Colonic mucosa (tissue), 4 donors: Measurements from ENCODE around the gene NKAIN2. TPM values are rescaled to one million over a fixed set of nuclear protein-coding genes. Genes with fewer than 3 reads are reported as not detected.

Experiments
- DNase-seq: peaks from one replicate; pipeline ENCODE4 v3.0.0-alpha.2; 2020
- H3K27ac ChIP-seq: fragments of 200-600 bp; one replicate; pipeline ENCODE4 v1.8.0; 2021
- H3K27me3 ChIP-seq: fragments of 200-600 bp; one replicate; pipeline ENCODE4 v1.8.0; 2021
- H3K36me3 ChIP-seq: fragments of 200-600 bp; one replicate; pipeline ENCODE4 v1.8.0; 2021
- H3K4me1 ChIP-seq: fragments of 200-600 bp; one replicate; pipeline ENCODE4 v1.8.0; 2021; ENCODE audit warnings: mild to moderate bottlenecking
- H3K4me3 ChIP-seq: fragments of 200-600 bp; one replicate; pipeline ENCODE4 v1.8.0; 2021
- H3K9ac ChIP-seq, 2 donors: one replicate each; pipeline ENCODE4 v1.7.0; 2013; ENCODE audit warnings: control low read depth in 2 of 2, low read depth in 2 of 2, low read length in 2 of 2
- H3K9me3 ChIP-seq: fragments of 200-600 bp; one replicate; pipeline ENCODE4 v1.8.0; 2021
- CTCF ChIP-seq: fragments of 200-600 bp; IDR thresholded peaks from one replicate; pipeline ENCODE4 v1.8.0; 2022; ENCODE audit warnings: antibody characterized with exemption, mild to moderate bottlenecking
- intact Hi-C: fragments of 100-400 bp; cut with DNase I; formaldehyde crosslinking; loops from one replicate; pipeline ENCODE4 v1.14.1; 2022
- total RNA-seq, 2 donors: library from RNA; stranded (reverse); fragmentation: NEBNext Ultra II Directional in 1 of 2; extraction: Animal tissue kit (Norgen Biotek cat#: 25700) in 1 of 2; gene quantifications; one replicate each; pipeline ENCODE4 v1.2.1, GENCODE V29; 2021
- donor health status: healthy.
- donor health status: DM: no; HTN: no; CAD: no.
- donor health status: DM: no; HTN: no; CAD: no.

Gene NKAIN2
- total RNA-seq, 2 donors from 2014 or later: 0.21 TPM; not detected in 1

- H3K9ac ChIP-seq: no peak overlapping the region
- no peaks in the 10 kb centered on the region for H3K4me1 ChIP-seq
- no peak for DNase-seq
- intact Hi-C loops: no loop called here
- H3K27ac ChIP-seq: no peak overlapping the region
- H3K27me3 ChIP-seq: no peaks in the 10 kb centered on the region
- TF ChIP-seq CTCF: no peak
- H3K9me3 ChIP-seq: no peaks in the 10 kb centered on the region
- H3K36me3 ChIP-seq: no peaks in the 10 kb centered on the region
- H3K4me3 ChIP-seq: no peak overlapping the region
Measured at GRCh38 chr6:124203812-124204167, 400.1 kb downstream of the NKAIN2 start.

GRCh38 chr6:124205921-124206320 is 402.3 kb downstream of the NKAIN2 start:
- intact Hi-C loops: no loop called here
- no peaks in the 10 kb centered on the region for H3K36me3 ChIP-seq
- H3K4me3 ChIP-seq: no peak overlapping the region
- DNase-seq: no peak
- H3K27ac ChIP-seq: no peak overlapping the region
- no peak overlapping the region for H3K9ac ChIP-seq
- H3K9me3 ChIP-seq: no peaks in the 10 kb centered on the region
- H3K27me3 ChIP-seq: no peaks in the 10 kb centered on the region
- no peak for TF ChIP-seq CTCF
- no peaks in the 10 kb centered on the region for H3K4me1 ChIP-seq

GRCh38 chr6:124223611-124224345 is 420.1 kb downstream of the NKAIN2 start:
- intact Hi-C loops: no loop called here
- no peaks in the 10 kb centered on the region for H3K36me3 ChIP-seq
- H3K9me3 ChIP-seq: no peaks in the 10 kb centered on the region
- TF ChIP-seq CTCF: no peak
- H3K4me3 ChIP-seq: no peak overlapping the region
- no peak overlapping the region for H3K27ac ChIP-seq
- H3K9ac ChIP-seq: no peak overlapping the region
- H3K27me3 ChIP-seq: no peaks in the 10 kb centered on the region
- DNase-seq: no peak
- no peaks in the 10 kb centered on the region for H3K4me1 ChIP-seq

- Histone ChIP-seq H3K4me3 (no peak overlapping the region), H3K9ac (no peak overlapping the region), H3K36me3 (no peaks in the 10 kb centered on the region), H3K27ac (no peak overlapping the region), H3K27me3 (no peaks in the 10 kb centered on the region), H3K9me3 (no peaks in the 10 kb centered on the region), H3K4me1 (no peaks in the 10 kb centered on the region)
- intact Hi-C loops: no loop called here
- no peak for DNase-seq
- TF ChIP-seq CTCF: no peak
Measured at GRCh38 chr6:124226396-124226795, 422.7 kb downstream of the NKAIN2 start.

- H3K36me3 ChIP-seq: no peaks in the 10 kb centered on the region
- intact Hi-C loops: no loop called here
- no peak for TF ChIP-seq CTCF
- H3K9ac ChIP-seq: no peak overlapping the region
- DNase-seq: no peak
- no peaks in the 10 kb centered on the region for H3K27me3 ChIP-seq
- no peaks in the 10 kb centered on the region for H3K9me3 ChIP-seq
- H3K4me3 ChIP-seq: no peak overlapping the region
- no peak overlapping the region for H3K27ac ChIP-seq
- H3K4me1 ChIP-seq: no peaks in the 10 kb centered on the region
Measured at GRCh38 chr6:124233221-124233620, 429.6 kb downstream of the NKAIN2 start.
